ENCODE results near the gene MYO1A.
"Not testable (repeated sequence)": the region's sequence is repeated elsewhere in the genome, so short reads cannot be mapped to it uniquely, and the experiment has no call there.

The MYO1A gene

GRCh38 chr12:57046947-57047890 is 2.7 kb downstream of the MYO1A start:
- no peak for DNase-seq

GRCh38 chr12:57046086-57046791 is 3.7 kb downstream of the MYO1A start:
- peak; percentile 26 for DNase-seq

DNA sequence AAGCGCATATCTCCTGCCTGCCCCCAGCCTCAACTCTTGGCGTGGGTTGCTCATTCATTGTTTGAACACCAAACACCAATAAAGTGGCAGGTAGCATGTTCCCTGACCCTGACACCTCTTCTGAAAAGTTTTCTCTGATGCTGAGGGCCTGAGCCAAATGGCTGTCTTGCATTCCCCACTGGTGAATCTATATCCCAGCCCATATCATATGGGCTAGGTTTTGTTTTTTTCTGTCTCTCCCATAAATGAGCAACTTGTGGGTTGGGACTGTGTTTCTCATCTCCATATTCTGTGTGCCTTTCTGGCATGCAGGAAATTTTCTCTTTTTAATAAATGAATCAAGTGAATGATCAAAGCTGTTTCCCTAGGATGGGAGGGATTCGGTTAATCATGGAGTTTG is 5.0 kb downstream of the MYO1A start:
- peak; percentile 27 for DNase-seq

DNA sequence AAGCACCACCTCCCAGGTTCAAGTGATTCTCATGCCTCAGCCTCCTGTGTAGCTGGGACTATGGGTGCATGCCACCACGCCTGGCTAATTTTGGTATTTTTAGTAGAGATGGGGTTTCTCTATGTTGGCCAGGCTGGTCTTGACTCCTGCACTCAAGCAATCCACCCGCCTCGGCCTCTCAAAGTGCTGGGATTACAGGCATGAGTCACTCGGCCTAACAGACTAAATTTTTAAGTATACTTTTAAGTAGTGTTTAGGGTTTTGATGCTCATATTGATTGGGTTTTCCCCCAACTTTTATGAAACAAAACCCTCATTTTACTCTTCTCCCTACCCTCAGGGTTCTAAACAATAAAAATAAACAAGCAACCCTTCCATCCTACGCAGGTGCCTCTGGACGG is 5.5 kb downstream of the MYO1A start:
- no peak for DNase-seq

- no peak for DNase-seq
Observed at GRCh38 chr12:57042695-57043094, 7.2 kb downstream of the MYO1A start.

DNA sequence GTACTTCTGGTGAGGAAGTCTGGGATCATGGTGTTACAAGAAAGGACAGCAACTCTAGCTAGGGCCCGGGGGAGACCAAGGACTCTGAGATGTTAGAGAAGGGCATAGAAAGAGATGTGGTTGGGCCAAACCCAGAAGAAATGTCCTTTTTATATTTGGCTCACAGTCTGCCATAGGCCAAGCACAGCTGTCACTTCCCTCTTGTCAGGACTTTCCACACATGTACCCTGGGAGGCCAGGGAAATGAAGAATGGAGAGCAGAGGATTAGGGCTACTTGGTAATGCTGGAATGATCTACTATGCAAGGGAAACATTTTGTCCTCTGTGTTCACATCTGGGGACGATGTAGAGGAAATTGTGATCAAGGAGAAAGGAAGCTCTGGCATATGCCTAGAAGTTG is 9.2 kb downstream of the MYO1A start:
- no peak for DNase-seq

GRCh38 chr12:57040211-57040610 is 9.7 kb downstream of the MYO1A start:
- no peak for DNase-seq

- no peak for DNase-seq
Observed at GRCh38 chr12:57039016-57039798, 10.7 kb downstream of the MYO1A start.

- no peak for DNase-seq
Observed at GRCh38 chr12:57037264-57037663, 12.7 kb downstream of the MYO1A start.

GRCh38 chr12:57033431-57033830 is 16.5 kb downstream of the MYO1A start:
- DNase-seq, result no peak

GRCh38 chr12:57031789-57032188 is 18.1 kb downstream of the MYO1A start:
- no peak for DNase-seq

GRCh38 chr12:57031138-57031725 is 18.7 kb downstream of the MYO1A start:
- no peak for DNase-seq

DNA sequence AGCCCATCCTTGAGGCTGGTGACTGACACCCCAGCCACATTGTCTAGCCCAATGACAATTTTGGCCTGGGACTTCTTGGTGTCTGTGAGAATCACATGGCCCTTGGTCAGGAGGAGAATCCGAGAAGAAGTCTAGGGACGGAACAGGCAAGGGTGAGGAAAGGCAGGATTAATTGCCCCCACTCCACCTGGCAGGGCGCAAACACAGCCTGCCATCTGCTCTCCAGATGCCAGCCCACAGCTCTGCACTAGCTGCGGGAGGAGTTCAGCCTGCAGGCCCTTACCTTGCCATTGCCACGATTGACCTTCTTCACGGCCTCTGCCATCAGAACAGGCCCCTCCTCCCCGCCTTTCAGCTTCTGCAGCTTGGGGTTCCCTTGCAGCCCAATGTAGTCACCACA is 20.5 kb downstream of the MYO1A start:
- no peak for DNase-seq

DNA sequence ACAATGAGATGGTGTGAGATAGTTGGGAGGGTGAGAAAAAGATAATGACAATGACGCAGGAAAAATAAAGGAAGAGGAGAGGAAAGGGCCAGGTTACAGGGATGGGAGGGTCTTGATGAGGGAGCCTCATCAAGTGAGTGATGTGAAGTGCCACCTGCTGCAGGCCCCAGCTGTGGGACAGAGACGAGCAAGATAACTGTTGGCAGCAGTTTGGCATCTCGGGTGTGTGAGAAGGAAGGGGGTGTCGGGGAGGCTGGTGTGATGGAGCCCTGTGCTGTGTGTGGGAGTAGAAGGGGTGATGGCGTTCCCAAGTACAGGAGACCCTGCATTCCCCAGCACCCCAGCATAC is 22.1 kb downstream of the MYO1A start:
- DNase-seq, result no peak

DNA sequence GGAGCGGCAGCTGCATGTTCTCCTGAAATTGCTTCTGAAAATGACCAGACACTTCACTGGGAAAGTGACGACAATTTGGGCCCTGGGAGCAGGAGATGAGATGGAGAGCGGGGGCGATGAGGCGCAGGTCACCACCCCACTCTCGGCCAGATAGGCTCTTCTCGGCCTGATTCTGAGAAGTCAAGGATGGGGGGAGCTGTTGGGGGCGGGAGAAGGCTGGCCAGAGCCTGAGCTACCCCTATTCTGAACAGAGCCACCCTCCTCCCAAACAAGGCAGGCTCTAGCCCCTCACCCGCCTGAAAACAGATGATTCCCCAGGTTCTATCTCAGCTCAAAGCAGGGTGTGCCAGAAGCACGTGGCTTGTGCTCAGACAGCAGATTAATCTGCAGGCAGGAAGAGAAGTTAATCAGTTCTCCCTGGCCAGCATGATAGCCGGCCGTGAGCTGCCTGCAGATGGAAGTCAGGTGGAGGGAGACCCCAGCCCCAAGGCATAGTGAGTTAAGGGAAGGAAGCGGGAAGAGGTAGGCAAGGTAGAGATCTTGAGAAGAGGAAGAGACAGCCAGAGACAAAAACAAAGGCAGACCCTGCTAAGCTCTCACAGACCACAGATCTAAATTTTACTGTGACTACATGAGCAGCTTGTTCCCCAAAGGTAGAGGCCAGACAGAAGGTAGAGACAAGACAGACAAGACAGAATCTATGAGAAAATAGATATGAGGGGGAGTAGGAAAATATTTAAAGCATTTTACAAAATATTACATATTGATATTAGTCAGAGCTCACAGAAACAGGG is 22.7 kb downstream of the MYO1A start:
- DNase-seq, result no peak

DNA sequence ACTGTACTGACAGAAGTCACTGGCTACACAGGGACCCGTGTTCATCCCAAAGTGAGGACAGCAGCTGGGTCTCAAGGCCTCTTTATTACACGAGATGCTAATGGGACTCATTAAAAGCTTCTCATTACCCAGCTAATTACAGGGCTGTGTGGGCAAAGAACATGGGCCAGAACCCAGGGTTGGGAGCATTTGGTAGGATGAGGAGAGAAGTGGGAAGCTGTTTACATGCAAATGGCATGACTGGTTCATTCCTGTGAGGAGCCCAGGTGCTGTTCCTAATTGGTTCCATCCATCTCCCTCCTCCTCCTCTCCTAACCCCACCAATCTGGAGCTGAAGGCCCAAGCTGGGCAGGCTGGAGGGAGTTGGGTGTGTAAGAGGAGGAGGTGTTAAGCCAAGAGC is 24.7 kb downstream of the MYO1A start:
- DNase-seq, result no peak

DNA sequence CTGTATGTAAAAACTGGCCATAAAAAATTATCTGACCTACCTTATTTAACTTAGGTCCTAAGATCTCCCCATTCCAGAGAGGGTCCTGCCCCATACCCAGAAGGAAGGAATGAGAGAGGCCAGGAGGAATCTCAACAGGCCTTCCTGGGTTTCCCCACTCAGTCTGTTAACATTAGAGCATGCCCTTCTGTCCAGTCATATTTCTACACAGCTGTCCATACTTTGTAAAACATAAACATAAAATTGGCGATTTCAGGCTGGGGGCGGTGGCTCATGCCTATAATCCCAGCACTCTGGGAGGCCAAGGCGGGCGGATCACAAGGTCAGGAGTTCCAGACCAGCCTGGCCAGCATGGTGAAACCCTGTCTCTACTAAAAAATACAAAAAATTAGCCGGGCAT is 27.6 kb downstream of the MYO1A start:
- DNase-seq, result not testable (repeated sequence)

DNA sequence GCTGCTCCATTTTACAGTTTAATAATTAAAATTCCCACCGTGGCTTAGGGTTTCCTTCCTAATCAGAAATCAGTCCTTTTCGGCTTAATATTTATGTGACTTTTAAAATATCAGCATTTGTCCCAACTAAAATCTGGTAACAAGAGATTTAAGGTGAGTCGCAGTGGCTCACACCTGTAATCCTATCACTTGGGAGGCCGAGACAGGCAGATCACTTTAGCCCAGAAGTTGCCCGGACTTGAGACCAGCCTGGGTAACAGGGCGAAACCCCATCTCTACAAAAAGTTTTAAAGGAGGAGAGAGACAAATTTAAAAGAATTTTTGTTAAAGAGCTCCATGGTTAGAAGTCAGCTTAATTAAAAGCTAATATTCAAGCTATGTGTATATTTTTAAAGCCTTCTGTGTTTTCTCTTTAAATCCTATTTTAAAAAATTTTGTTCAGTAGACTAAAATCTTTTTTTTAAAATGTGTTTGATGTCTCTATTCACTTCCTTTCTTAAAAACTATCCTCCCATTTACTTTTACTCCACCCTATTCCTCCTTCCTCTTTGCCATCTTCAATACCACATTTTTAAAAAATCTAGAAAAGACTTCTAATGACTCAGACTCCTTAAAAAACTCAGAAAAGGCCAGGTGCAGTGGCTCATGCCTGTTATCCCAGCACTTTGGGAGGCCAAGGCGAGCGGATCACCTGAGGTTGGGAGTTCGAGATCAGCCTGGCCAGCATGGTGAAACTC is 29.8 kb downstream of the MYO1A start:
- DNase-seq, result no peak

- DNase-seq, result no peak
Observed at GRCh38 chr12:57018906-57019305, 31.0 kb downstream of the MYO1A start.

GRCh38 chr12:57018353-57018752 is 31.6 kb downstream of the MYO1A start:
- DNase-seq, result not testable (repeated sequence)

- no peak for DNase-seq
Observed at GRCh38 chr12:57016348-57016747, 33.6 kb downstream of the MYO1A start, which contains the start of gene TAC3. Gene TAC3 (minus strand): TSS chr12:57016529. CDS start chr12:57015797, 732 bp downstream.

Measured in EL (cell line).